SU-DHL-6 (cell line): ENCODE measurements around the gene EMILIN1.

Experiments
- CTCF ChIP-seq: fragments of 200-600 bp; sonication (generic); IDR thresholded peaks from one replicate; pipeline ENCODE4 v1.5.1; 2017; ENCODE audit warnings: antibody characterized with exemption, mild to moderate bottlenecking, low read length, moderate library complexity; ENCODE audit not compliant: insufficient read depth, poor library complexity, severe bottlenecking
- EZH2phosphoT487 ChIP-seq: fragments of 200-600 bp; sonication (generic), shearing (Covaris generic); conservative IDR thresholded peaks from 2 replicates; pipeline ENCODE4 v1.6.1; 2018; ENCODE audit warnings: mild to moderate bottlenecking, antibody characterized with exemption, low read length, moderate library complexity, mixed read lengths

GRCh38 chr2:27039871-27040270 lies 38.5 kb upstream of the EMILIN1 start:
- TF ChIP-seq CTCF (no peak), EZH2phosphoT487 (no peak)
